Activated naive CD8-positive, alpha-beta T cell (primary cell): ENCODE measurements around the gene MRPL20.
"Not testable (repeated sequence)": the region's sequence is repeated elsewhere in the genome, so short reads cannot be mapped to it uniquely, and the experiment has no call there.

Experiments used
- H3K27ac Mint-ChIP-seq: one replicate; pipeline ENCODE4 v1.8.0; 2021; ENCODE audit warnings: mixed read lengths
- H3K27me3 Mint-ChIP-seq: one replicate; pipeline ENCODE4 v1.8.0; 2021; ENCODE audit warnings: mixed read lengths
- H3K36me3 Mint-ChIP-seq: one replicate; pipeline ENCODE4 v1.8.0; 2021; ENCODE audit warnings: mixed read lengths
- H3K4me1 Mint-ChIP-seq: one replicate; pipeline ENCODE4 v1.8.0; 2021; ENCODE audit warnings: low read depth, mixed read lengths
- H3K4me3 Mint-ChIP-seq: one replicate; pipeline ENCODE4 v1.8.0; 2021; ENCODE audit warnings: mild to moderate bottlenecking, mixed read lengths
- H3K9me3 Mint-ChIP-seq: one replicate; pipeline ENCODE4 v1.8.0; 2021; ENCODE audit warnings: low read depth, mixed read lengths

Gene MRPL20

DNA sequence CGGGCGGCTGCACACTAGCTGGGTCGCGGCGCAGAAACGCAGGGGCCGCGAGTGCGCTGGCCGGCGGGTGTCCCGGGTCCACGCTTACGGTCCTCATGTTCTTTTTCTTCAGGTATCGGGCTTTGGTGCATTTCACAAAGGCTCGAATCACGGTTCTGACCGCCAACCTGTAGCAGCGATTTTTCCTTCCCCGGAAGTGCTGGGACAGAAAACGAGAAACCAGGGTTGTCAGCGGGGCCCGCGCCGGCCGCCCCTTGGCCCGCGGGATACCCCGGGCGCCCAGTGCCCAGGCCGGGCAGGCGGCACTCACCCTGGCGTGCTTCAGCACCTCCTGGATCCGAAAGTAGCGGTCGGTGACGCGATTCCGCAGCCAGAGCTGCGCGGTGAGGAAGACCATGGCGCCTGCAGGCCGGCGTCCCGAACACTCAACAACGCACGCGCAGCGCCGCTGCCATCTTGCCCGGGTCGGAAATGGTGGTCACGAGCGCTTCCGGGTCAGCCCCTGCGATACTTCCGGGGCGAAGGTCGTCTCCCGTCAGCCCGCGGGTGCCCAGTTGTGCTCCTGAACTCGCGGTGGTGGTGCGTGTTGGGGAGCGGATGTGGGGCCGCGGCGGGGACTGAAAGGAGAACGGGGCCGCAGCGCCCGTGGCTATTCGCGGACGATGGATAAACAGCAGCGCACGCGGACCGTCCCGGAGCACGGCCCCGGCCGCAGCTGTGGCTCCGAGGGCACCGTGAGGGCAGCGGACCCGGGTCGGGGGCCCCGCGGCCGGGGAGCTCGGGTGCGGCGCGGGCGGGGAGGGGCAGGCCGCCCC, at the start of gene MRPL20:
TSS of gene MRPL20 (minus strand) at position 473 of the 815 bp plus-strand sequence. CDS start at position 397, 76 bp downstream.
- H3K4me3 Mint-ChIP-seq = peak within 1 kb of the TSS; percentile 95
- no peaks in the 10 kb centered on the region for H3K9me3 Mint-ChIP-seq
- H3K27me3 Mint-ChIP-seq = no peaks in the 10 kb centered on the region
- peaks cover 7% of the 10 kb centered on the region for H3K36me3 Mint-ChIP-seq
- peaks cover 41% of the 10 kb centered on the region for H3K4me1 Mint-ChIP-seq
- H3K27ac Mint-ChIP-seq = peak within 1 kb of the TSS; percentile 95

DNA sequence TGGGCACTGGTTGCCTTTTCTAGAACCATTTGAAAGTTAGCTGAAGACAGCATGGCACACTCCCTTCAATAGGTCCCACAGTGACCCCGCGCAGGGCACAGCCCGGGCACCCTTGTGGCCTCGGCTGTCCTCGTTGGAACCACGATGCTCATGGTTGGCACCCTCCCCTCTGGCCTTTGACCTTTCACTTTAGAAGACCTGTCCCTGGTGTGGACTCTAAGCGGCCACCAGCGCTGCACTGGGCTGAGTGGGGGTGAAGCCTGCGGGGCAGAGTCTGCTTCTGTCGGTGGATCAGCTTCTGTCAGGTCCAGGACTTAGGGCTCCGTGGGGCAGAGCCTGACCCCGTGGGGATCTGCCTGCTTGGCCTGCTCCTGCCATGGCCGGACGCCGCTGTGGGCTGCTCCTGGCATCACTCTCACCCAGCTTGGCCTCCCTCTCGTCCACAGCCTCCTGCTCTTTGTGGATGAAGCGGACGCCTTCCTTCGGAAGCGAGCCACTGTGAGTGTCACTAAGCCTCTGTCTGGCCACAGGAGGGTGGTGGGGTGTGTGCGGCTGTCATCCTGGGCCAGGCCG, 49.7 kb upstream of the MRPL20 start:
- H3K36me3 Mint-ChIP-seq, H3K27me3 Mint-ChIP-seq, H3K27ac Mint-ChIP-seq, H3K4me3 Mint-ChIP-seq, H3K4me1 Mint-ChIP-seq, H3K9me3 Mint-ChIP-seq: not testable (repeated sequence)

DNA sequence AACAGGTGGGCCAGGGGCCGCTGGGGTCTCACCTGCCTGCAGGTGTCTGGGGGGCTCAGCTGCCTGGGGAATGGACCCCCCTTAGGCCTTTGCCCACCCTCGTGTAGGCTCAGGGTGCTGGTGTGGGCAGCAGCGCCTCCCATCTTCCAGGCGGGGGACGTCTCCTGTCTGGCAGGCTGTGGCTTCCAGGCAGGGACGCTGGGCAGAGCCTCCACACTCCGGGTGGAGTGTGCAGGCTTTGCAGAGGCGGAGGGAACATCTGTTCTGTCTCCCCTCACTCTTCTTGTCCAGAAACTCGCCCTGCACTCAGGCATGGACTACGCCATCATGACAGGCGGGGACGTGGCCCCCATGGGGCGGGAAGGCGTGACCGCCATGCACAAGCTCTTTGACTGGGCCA, 48.8 kb upstream of the MRPL20 start:
- H3K36me3 Mint-ChIP-seq, H3K4me3 Mint-ChIP-seq, H3K27me3 Mint-ChIP-seq, H3K4me1 Mint-ChIP-seq, H3K27ac Mint-ChIP-seq, H3K9me3 Mint-ChIP-seq: not testable (repeated sequence)

DNA sequence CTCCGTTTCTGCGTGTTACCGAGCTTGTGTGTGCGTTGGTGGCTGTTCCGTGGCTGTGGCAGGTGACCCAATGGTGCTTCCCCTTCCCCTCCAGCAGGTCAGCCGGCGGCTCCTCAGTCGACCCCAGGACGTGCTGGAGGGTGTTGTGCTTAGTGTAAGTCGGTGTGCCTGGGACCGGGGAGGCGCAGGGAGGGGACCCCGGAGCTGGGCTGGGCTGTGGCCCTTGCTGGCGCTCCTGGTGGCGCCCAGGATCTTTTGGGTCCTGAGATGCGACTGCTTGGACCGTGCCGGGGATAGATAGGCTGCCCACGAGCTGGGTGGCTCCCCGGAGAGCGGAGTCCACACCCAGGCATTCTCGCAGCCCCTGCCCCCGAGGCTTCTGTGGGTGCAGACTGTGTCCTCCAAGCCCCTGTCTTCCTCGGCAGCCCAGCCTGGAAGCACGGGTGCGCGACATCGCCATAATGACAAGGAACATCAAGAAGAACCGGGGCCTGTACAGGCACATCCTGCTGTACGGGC, 48.3 kb upstream of the MRPL20 start:
- Mint-ChIP-seq H3K27ac (no peak overlapping the region), H3K4me1 (no peaks in the 10 kb centered on the region), H3K36me3 (no peaks in the 10 kb centered on the region), H3K27me3 (no peaks in the 10 kb centered on the region), H3K4me3 (no peak overlapping the region), H3K9me3 (no peaks in the 10 kb centered on the region)

DNA sequence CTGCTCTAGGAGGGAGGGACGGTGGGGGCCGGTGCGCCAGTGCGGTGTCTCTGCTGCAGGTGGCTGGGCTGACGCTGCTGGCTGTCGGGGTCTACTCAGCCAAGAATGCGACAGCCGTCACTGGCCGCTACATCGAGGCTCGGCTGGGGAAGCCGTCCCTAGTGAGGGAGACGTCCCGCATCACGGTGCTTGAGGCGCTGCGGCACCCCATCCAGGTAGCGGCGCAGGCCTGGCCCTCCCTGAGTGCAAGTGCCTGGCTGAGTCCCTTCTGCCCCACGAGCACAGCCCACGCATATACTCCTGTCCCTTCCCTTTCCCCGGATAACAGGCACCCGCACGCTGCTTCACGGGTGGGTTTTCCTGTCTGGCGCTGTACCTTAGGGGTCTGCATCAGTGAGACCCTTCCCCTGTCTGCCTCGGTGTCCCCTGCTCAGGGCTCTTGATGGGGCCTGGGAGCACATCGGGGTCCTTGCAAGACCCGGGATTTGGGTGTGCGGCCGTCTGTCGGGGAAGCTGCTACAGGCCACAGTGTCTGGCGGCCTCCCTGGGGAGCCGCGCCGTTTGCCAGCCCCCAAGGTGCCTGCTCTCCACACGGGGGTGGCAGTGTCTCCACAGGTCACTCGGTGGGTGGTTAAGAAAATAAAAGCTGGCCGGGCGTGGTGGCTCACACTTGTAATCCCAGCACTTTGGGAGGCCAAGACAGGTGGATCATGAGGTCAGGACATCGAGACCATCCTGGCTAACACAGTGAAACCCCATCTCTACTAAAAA, 47.4 kb upstream of the MRPL20 start:
- H3K4me3 Mint-ChIP-seq, H3K9me3 Mint-ChIP-seq, H3K27me3 Mint-ChIP-seq, H3K4me1 Mint-ChIP-seq, H3K27ac Mint-ChIP-seq, H3K36me3 Mint-ChIP-seq: not testable (repeated sequence)

DNA sequence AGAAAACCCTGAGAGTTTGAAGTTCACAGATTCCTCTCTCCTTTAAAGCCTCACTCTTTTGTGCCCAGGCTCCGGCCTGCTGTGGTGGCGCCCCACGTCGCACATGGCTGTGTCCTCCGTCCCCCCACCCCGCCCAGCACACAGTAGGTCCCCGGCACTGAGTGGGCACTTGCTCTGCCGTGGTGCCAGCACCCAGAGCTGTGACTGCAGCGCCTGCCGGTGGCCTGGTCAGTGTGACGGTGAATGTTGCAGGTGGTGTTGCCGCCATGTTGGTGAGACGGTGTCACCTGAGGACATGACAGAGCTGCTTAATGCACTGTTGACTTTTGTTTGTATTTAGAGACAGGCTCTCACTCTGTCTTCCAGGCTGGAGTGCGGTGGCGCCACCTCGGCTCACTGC, 45.8 kb upstream of the MRPL20 start:
- H3K27ac Mint-ChIP-seq = no peak overlapping the region
- no peaks in the 10 kb centered on the region for H3K4me1 Mint-ChIP-seq
- no peaks in the 10 kb centered on the region for H3K9me3 Mint-ChIP-seq
- H3K4me3 Mint-ChIP-seq = no peak overlapping the region
- no peaks in the 10 kb centered on the region for H3K27me3 Mint-ChIP-seq
- H3K36me3 Mint-ChIP-seq = no peaks in the 10 kb centered on the region

DNA sequence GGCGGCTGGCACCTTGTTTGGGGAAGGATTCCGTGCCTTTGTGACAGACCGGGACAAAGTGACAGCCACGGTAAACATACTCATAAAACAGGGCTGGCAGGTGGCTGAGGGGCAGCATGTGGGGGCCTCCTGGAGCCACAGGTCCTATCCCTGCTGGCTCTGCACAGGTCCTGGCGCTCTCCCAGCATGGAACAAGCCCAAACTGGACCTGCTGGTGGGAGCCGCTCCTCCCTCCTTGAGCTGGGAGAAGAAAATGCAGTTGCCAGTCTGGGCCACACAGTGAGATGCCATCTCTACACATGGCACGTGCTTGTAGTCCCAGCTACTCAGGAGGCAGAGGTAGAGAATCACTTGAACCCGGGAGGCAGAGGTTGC, 45.3 kb upstream of the MRPL20 start:
- H3K27ac Mint-ChIP-seq, H3K4me3 Mint-ChIP-seq, H3K9me3 Mint-ChIP-seq, H3K36me3 Mint-ChIP-seq, H3K4me1 Mint-ChIP-seq, H3K27me3 Mint-ChIP-seq: not testable (repeated sequence)

DNA sequence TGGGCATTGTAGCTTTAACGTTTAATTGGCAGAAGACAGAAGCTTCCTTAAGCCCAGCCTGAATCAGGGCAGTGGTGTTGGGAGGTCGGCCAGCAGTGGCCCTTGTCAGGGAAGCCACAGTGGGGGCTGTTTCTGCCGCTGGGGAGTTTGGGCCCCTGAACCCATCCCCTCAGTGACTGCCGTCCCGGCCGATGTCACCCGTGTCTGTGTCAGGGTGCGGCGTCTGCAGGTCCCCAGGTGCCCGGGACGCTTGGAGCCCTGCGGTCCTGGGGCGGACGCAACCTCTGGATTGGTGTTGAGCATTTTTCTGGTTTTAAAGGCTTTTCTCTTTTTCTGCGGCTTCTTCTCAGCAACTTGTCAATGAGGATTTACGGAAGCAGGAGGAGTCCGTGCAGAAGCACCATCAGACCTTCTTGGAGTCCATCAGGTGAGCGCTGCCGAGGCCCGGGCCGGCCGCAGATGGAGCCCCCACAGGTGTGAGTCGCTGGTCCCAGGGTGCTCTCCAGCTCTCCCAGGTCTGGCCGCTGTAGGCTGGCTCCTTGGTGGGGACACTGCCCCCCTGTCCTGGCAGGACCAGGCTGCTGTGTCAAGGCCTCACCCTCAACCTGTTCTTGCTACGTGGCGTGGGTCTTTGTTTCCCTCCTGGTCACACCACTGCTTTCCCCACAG, 44.7 kb upstream of the MRPL20 start:
- H3K27me3 Mint-ChIP-seq = no peaks in the 10 kb centered on the region
- no peak overlapping the region for H3K27ac Mint-ChIP-seq

DNA sequence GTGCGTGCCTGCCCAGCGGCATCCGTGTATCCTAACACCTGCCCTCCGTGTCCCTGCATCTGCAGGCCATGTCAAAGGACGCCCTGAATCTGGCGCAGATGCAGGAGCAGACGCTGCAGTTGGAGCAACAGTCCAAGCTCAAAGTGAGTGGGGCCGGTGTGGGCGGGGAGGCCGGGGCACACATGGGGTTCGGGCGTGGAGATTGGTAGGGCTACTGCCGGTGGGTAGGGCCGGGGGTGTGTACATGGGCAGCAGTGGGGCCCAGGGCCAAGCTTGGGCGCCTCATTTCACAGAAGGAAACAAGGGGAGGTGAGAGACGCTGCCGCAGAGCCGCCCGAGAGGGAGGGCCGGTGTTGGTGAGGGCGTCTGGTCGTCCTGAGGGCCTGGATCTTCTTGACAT, 43.5 kb upstream of the MRPL20 start:
- not testable (repeated sequence) for H3K27me3 Mint-ChIP-seq, H3K27ac Mint-ChIP-seq, H3K4me3 Mint-ChIP-seq, H3K36me3 Mint-ChIP-seq, H3K9me3 Mint-ChIP-seq, H3K4me1 Mint-ChIP-seq

More for the DNA sequence above, 44.7 kb upstream of the MRPL20 start:
- H3K4me1 Mint-ChIP-seq = no peaks in the 10 kb centered on the region
- no peak overlapping the region for H3K4me3 Mint-ChIP-seq
- no peaks in the 10 kb centered on the region for H3K9me3 Mint-ChIP-seq
- H3K36me3 Mint-ChIP-seq = no peaks in the 10 kb centered on the region

DNA sequence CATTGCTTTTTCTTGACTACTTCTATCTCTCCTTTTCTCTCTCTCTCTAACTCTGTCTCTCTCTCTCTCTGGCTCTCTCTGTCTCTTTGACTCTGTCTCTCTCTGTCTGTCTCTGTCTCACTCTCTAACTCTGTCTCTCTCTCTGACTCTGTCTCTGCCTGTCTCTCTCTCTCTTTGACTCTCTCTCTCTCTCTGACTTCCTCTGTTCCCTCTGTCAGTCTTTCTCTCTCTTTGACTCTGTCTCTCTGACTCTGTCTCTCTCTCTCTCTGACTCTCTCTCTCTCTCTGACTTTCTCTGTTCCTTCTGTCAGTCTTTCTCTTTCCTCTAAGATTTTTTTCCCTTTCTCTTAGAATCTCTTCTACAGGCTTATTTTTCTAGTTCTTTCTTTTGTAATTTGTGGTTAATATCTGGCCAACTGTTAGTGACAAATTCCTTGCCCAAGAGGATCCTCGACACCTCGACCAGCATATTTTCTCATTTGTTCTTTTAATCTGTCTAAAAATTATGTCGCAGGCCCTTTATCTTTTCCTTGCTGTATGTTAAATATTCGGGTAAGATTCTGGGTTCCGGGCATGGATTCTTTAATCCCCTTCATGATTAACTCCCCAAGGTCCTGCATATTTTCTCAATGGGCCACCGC, 42.1 kb upstream of the MRPL20 start, which contains the start of gene ATAD3C:
TSS of gene ATAD3C (plus strand) at position 591 of the 641 bp plus-strand sequence. CDS start 995 bp downstream, outside the sequence.
- Mint-ChIP-seq H3K36me3 (no peaks in the 10 kb centered on the region), H3K4me3 (no peak within 1 kb of the TSS), H3K4me1 (no peaks in the 10 kb centered on the region), H3K27ac (no peak within 1 kb of the TSS), H3K27me3 (no peaks in the 10 kb centered on the region), H3K9me3 (no peaks in the 10 kb centered on the region)

DNA sequence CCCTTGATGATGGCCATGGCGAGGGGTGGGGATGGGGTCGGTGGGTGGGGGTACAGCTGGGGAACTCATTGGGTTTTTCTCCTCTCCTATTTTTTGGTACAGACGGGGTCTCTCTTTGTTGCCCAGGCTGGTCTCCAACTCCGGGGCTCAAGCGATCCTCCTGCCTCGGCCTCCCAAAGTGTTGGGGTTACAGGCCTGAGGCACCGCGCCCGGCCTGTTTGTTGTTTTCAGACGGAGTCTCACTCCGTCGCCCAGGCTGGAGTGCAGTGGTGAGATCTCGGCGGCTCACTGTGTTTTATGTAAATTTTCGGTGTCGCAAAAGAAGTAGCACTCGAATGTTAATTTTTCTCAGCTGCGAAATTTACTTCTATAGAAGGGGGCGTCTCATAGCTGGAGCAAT, 39.5 kb upstream of the MRPL20 start:
- not testable (repeated sequence) for H3K36me3 Mint-ChIP-seq, H3K27ac Mint-ChIP-seq, H3K27me3 Mint-ChIP-seq, H3K9me3 Mint-ChIP-seq, H3K4me3 Mint-ChIP-seq, H3K4me1 Mint-ChIP-seq

DNA sequence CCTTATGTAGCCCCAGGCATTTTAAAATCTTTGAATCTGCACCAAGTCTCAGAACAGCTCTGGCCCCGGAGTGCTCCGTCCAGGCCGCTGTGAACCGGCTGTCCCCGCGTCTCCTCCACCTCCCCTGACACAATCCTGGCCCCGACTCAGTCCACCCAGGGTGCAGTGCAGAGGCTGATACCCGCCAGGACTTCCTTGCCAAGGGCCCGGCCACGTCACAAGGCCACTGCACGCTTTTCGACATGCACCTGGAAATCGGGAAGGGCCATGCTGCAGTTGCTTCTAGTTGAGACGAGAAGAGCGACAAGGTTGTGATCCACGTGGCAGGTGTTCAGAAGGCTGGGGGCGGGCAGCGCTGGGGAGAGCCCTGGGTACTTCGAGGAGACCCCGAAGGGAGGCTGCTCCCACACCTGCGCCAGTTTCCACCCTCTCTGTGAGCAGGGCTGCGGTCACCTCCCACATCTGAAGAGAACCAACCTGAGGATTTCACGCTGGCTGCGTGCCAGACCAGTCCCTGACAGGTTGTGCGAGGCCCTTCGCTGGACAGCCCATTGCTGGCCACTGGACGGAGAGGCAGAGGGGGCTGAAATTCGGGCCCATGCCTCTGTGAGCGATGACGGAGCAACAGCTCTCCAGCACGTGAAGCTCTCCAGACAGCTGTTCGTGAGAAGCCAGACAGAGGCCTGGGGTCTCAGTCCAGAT, 35.1 kb upstream of the MRPL20 start:
- Mint-ChIP-seq H3K27me3 (no peaks in the 10 kb centered on the region), H3K36me3 (no peaks in the 10 kb centered on the region), H3K4me3 (no peak overlapping the region), H3K4me1 (peaks cover 2% of the 10 kb centered on the region), H3K9me3 (no peaks in the 10 kb centered on the region), H3K27ac (no peak overlapping the region)

DNA sequence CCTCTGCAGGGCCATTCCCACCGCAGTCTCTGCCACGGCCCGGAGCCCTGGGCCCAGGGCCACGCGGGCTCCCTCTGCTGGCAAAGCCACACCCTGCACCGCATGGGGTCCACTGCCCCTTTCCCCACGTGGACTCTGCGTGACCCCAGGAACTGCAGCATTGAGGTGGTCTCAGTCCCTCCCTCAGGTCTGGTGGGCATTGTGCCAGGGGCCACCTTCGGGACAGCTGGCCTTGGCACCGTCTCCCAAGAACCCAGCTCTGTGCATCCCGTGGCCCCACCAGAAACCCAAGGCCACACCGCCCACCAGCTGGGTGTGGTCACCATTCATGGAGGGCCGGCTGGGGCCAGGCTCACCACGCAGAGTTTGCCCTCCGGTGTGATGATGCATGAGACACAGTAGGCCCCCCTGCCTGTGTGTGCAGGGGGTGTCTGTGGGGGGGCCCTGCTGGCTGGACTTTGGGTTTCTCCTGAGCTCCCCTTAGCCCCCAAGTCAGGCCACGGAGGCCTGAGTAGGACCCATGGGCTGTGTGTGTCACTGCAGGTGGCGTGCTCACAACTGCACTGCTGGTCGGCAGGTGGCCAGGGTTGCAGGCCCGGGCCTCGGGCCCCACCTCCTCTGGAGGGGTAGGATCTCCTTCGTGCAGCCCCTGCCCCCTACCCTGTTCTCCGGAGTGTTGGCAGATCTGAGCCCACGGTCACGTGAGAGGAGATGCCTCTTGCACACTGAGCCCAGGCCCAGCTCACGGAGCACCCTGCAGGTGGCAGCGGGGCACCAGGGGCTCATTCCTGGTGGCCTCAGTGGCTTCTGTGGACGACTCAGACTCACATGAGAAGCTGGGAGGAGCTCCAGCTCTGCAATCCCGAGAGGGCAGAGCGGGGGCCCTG, 34.2 kb upstream of the MRPL20 start:
- H3K4me1 Mint-ChIP-seq = peaks cover 5% of the 10 kb centered on the region
- no peak overlapping the region for H3K27ac Mint-ChIP-seq
- H3K36me3 Mint-ChIP-seq = no peaks in the 10 kb centered on the region
- H3K9me3 Mint-ChIP-seq = no peaks in the 10 kb centered on the region
- no peaks in the 10 kb centered on the region for H3K27me3 Mint-ChIP-seq
- no peak overlapping the region for H3K4me3 Mint-ChIP-seq
